COLO668 (cell line): ENCODE results near the gene PTPRB.

Source experiments
- DNase-seq: peaks from one replicate; lab custom pipeline; 2025; ENCODE audit not compliant: unreplicated experiment; lab: John Stamatoyannopoulos, UW

Gene PTPRB

DNA sequence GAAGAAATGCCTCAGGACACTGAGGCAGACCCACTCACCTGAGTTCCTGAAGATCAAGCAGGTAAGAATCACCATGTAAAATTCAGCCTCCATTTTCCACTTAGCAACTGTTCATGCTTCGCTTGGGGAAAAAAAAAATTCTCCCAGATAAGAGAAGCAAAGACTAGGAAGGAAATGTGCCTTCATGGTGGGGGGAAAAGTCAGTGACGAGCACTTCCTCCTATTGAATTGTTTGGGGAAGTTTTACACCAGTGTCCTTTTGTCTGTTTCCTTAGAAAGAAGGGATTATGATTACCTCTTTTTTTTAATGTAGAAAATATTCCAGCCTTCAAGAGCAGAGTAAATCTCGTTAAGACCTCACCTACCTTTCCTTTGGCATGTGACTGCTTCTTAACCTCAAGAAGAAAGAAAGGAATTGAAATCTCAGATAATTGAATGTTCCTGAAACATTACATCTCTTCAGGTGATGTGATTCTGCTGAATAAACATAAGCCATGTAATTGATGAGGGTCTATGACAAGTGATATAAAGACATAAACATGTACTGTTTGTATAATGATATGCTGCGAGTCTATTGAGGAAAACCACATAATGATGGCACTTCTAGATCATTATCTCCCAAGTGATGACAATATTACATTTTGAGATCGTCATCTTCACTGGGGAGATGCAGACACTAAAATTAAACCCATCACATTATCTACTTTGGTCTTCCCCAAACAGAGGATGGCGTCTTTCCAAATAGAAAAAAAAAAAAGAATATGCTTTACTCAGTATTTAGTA, at the start of gene PTPRB:
Gene PTPRB, minus strand, starts transcription at position 127 of the 783 bp plus-strand sequence. Its CDS starts 34 bp downstream, at position 93.
- no peak for DNase-seq

DNA sequence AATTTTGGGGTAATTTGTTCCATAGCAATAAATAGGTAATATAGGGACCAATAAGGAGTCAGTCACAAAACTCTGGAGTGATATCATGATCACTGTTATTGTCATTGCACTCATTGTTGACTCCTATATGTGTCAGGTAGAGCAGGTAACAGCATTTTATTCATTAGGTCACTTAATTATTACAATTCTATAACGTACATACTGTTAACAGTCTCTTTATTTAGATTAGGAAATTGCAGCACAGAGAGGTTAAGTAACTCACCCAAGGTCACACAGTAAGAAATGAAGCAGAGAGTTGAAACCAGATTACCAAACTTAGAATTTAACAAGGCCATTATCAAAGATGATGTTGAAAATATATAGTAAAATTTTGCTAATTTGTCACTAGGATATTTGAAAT, 49.7 kb upstream of the PTPRB start:
- DNase-seq: no peak

DNA sequence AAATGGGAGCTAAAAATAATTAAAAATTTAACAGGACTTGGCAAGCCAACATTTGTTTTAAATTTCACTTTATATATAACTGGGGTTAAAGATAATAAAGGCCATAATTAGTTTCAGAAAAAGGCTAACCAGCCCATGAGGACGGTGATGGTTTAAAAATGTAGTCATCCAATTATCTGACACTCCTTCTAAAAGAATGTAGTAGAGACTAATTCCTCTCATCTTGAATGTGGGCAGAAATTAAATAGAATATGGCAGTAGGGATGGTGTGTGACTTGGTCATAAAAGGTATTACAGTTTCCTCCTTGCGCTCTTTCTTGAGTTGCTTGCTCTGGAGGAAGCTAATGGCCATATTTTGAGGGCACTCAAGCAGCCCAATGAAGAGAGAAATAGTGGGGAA, 49.1 kb upstream of the PTPRB start:
- no peak for DNase-seq

DNA sequence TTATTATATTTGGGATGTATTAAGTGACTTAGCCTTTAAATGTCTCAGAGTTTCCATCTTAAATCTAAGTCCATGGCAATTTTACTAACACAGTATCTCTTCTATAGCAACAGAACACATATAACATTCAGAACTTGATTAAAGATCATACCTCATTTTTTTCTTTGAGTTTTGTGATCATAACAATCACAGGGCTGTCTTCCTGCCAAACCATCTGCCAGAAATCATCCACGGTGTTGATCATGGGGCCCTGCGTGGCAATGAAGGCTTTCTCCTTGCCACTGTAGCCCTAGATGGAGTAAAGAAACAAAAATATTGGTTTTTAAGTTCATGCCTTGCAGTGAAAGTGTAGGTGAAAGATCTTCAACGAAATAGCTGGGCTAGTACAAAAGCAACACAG, 46.7 kb upstream of the PTPRB start:
- no peak for DNase-seq

DNA sequence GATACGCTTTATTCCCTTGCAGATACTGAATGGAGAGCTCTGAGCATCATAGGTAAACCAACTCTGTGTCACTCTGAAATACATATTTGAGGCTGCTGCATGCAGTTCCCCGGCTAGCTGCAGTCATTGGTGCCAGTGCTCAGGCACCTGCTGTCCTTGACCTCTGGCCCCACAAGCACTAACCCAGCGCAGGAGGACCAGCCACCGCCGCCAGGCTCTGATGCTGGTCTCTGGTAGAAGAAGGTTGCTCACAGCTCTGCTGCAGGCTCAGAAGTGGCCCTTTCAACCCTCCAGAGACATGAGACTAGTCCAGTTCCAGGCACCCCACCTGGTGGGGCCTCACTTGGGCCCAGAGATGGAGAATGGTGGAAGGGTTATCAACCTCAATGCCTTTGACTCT, 34.5 kb upstream of the PTPRB start:
- no peak for DNase-seq

DNA sequence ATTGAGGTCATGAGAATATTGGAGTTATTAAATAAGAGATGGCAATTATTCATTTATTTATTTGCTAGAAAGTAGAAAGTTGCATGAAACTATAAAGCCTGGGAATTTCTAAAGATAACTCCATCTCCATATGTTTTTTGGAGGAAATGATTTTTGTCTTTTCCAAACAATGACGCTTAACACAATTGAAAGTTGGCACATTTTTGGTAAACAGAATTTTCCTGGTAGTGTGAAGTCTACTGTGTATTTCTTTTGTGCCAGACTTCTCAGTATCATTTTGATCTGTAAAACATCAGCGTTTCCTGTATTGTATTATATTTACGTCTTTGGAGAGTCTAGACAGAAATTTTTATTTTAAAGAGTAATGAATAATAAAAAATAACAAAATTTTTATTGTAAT, 33.7 kb upstream of the PTPRB start:
- DNase-seq: no peak

DNA sequence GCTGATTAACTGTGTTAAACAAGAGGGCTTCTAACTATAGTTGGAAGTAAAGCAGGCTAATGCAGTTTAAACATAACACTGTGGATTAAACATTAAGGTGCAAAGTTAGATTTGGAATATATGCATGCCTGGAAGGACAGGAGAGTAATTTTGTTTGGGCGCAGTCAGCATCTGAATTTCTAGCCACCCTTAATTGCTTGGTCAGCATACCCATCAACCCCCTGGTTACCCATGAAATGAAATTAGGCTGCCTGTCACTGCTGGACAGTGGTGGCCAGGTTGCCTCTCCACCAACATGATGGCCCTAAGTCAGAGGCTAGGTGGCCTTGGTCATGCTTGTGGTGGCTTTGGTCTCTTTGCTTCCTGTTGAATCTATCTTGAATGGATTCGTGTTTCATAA, 30.0 kb upstream of the PTPRB start:
- no peak for DNase-seq

DNA sequence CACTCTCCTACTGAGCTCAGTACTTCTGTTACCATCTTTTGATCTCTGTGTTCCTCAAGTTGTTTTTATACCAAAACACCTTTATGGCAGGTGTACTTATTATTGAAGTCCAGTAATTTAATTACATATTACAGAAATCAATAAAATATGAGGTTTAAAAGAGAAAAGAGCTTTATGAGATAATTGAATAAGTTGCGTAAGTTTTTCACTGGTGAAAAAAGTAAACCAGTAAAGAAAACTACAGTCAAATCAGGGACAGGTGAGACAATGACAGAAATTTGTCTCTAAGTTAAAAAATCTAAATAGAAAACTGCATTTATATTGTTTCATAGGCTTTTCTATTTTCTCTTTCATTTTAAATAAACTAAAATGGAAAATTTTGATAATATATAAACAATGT, 29.1 kb upstream of the PTPRB start:
- no peak for DNase-seq

DNA sequence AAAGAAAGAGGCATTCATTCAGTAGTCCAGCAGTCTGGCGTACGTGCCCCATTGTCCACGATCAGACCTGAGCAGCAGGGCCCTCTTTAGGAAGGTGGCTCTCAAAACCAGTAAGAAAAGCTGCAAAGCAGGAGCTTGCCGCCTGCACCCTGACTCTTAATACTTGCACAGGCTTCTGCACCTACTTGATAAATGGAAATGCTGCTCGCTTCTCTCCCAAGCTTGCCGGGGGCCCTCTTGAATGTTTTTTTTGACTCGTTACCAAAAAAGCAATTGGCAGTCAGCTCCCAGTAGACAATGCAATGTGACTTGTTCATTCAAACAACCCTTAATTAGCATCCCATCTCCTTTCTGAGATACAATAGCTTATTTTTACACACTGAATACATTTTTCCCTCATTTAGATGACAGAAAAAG, 27.2 kb upstream of the PTPRB start:
- no peak for DNase-seq

DNA sequence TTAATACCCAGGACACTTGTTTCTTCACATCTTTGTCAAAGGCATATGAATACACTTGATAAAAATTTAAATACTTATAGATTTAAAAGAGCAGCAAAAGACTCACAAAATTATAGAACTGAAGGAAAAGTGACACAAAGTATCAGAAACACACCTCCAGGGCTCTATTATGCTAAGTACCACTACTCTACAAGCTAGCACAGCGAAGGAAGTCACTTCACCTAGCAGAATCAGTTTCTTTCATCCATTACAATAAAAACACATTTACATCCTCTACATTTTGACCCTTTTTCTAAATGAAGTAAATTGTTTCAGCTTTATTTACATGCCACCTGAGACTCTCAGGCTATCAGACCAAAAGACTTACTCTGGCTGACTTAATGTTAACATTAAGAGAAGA, 26.6 kb upstream of the PTPRB start:
- DNase-seq: no peak

DNA sequence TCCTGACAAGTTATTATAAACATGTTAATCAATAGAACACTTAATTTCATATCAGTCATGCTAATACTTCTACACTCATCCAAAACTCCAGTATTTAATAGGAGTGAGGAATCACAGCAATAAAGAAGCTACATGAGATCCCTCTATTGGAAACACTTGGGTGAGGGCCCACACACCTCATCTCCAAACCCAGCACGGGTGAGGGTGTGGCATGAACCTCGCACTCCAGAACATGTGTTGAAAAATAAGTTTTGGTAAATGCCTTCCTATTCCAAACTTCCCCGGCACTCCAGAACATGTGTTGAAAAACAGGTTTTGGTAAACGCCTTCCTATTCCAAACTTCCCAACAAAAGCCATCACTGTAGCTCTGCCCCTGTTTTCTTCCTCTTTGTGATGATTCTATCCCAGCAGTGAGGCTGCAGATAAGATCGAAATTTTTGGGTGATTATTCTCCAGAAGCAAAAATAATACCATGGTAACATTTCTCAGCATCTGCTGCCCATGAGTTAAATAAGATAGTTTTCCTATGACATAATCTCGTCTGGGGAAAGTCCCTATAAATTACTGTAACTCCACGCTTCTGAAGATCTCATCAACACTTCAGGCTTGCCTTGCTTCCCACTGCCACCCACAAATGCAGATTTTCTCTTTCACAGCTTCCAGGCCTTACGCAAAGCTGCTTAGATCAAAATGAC, 24.4 kb upstream of the PTPRB start:
- no peak for DNase-seq

DNA sequence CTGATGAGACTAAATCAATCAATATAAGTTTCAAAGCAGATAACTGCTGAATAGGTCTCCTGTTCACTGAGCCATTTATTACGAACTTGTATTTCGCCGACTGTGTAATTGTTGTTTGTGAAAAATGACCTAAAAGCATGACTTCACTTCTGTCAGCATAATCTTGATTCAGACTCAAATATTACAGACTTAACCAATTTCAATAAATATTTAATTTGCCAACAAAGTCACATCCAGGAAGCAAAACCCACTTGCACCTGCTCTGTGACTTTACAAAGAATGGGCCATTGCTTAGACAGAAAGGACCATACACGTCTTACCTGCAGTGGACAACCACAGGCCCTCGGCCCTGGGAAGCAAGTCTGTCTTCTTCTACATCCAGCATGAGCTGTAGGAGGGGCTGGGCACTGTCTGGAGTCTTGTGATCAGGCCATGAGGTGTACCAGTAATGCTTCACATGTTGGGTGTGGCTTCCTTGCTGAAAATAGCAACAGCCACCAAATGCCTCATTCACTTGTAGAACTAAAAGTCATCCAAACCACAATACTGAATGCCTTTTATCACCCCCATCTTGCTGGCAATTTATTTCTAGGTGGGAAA, 23.5 kb upstream of the PTPRB start:
- no peak for DNase-seq

DNA sequence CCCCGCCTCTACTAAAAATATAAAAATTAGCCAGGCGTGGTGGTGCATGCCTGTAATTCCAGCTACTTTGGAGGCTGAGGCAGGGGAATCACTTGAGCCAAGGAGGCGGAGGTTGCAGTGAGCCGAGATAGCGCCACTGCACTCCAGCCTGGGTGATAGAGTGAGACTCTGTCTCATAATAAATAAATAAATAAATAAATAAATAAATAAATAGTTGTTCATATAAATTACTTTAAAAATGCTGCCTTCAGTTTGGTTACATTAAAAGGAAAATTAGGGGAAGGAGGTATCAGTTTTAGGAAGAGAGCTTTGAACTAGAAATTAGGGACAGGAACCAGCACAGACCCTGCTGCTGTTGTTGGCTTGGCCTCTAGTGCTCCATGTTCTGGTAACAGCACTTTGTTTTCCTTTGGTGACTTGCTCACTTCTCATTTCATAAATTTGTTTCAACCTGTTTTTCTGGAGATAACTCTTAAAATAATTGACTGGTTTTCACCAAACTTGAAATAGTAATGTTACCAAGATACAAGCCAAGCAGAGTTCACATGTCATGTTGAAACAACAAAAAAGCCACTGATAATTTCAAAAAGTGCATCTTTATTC, 22.9 kb upstream of the PTPRB start:
- DNase-seq: no peak

DNA sequence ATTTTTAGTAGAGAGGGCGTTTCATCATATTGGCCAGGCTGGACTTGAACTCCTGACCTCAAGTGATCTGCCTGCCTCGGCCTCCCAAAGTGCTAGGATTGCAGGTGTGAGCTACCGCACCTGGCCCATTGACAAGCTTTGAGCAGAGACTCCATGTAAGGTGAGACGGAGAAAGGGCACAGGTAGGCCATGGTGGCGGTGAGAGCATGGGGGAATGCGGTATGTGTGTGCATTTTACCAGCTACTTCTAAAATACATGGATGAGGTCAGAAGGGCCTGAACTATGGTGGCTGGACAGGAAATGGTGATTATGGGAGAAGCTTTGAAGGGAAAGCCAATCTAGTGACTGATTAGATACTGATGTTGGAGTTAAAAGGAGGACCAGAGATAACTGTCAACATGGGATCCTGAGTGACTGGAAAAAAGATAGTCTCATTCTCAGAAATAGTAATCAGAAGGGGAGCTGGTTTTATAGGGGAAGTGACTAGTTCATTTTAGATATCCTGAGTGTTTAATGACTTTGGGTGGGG, 21.9 kb upstream of the PTPRB start:
- no peak for DNase-seq

DNA sequence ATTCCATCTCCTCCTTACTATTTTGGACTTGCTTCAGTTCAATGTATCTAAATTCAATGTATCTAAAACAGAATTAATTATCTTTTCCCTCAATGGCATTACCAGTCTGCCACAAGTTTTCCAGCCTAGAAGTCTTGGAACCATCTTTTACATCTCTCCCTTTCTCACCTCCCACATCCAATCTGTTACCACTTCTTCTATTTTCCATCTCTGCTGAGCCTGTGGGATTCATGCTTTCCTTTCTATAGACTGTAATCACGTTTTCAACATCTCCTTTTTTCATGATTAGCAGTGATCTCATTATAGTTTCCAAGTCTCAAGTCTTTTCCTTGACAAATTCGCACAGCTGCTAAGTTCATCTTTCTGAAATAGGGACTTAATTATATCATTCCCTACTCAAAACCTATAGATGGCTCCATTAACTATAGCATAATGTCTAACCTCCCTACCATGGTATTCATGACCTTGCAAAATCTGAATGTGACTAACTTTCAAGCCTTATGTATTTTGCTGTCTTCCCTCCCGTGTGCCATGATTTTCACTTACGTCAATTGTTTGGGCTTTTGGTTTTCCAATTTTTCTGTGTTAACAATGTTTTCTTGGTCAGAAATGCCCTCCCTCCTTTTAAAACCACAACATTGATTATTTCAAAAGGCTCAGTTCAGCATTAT, 20.5 kb upstream of the PTPRB start:
- no peak for DNase-seq

DNA sequence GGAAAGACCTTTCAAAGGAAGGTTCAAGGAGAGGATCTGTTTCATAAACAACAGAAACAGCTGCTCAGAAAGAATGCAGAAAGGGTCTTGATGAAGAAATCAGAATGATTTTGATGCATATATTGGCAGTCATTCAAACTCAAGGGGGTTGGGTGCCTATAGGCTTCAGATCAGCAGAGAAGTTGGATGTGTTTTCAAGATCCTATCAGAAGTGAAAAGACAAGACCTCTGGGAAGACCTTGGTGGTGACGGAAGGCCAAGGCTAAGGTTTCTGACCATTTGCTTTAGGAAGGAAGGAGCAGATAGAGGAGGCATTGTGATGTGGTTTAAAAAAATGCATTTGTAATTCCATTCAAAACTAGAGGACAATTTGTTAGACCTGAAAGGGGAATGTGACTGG, 15.2 kb upstream of the PTPRB start:
- DNase-seq: no peak

DNA sequence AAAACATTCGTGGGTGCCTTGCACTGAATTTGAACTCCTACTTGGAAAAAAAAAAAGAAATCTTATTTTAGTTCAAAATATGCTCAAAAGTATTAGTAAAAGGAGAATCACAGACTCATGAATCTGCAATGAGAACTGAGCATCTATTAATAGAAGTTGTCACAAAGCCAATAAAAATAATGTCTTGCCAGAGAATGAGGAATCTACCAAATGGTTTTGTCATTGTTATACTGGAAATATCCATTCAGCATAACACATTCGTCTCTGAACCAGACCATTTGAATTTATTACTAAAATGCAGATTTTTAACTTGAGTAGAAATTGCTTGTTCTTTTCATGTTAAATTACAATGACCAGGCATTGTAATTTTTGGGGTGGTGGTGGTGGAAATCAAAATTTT, 11.6 kb upstream of the PTPRB start:
- DNase-seq: no peak

DNA sequence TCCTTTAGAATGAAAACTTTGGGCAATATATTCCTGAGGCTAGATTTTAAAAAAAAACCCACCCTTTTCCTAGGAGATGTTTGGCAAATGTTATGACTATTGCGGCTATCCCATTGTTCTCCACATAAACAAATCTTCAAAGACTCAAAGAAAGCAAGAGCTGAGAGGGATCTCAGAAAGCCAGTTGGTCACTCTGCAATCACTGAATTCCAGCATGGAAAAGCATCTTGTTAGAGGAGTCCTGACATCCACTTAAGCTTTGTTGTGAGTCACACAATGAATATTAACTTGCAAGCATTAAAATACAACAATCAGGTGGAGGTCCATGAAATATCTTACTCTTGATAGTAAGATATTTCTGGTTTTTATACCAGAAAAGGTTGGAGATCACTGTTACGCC, 11.0 kb upstream of the PTPRB start:
- DNase-seq: no peak

DNA sequence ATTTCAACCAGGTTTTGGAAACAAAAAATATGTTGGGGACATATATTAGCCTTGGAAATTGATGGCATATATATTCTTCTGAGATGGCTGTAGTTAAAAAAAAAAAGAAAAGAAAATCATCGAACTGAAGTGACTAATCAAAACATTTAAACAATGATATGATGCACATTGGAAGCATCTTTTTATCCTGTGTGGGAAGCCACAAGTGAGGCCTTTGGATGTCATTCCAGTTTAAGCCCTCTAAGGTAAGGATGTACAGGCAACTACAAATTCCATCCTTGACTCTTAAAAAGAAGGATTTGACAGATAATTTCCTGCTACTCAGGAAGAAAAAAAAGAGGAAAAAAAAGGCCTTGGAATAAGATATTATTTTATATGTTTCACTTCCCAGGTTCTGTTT, 9.6 kb upstream of the PTPRB start:
- no peak for DNase-seq

DNA sequence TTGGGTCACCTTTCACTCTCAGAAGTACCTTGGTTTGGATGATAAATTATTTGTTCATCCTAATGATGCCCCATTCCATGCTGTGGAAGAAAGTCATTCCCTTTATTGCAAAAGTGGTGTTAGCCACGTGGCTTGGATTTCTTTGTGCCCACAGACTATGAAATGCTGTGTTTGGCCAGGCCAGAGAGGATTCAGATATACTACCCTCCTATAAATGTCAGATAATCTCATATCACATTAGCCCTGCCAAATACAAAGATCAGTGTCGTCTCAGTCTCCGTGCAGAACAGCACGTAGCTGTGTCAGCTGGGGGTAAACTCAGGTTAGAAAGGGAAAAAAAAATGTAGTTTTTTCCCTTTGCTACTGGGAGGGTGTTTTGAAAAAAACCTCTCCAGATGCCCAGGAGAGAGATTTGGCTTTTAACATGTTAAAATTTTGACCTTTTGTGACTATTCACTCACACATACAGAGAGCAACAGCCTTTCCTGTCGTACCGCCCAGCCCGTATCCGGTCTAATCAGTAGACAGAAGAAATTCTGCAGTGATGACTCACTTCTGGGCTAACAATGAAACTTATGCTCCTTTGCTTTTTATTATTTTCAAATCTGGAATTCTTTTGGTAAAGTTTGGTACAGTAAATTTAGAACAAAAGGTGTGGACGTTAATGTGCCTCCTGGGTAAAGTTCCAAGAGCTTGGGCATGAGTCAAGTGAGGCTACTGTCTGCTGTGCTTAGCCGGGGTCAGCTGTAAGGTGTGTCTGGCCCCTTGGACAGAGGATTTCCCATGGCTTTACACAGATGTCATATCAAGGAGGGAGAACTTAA, 8.5 kb upstream of the PTPRB start:
- DNase-seq: no peak
